Measurements from ENCODE around the gene GSAP. TPM values are rescaled to one million over a fixed set of nuclear protein-coding genes. Genes with fewer than 3 reads are reported as not detected.

The GSAP gene
- total RNA-seq, 6 experiments from 2014 or later, result 14.1 to 34.6 (median 26.5) TPM

DNA sequence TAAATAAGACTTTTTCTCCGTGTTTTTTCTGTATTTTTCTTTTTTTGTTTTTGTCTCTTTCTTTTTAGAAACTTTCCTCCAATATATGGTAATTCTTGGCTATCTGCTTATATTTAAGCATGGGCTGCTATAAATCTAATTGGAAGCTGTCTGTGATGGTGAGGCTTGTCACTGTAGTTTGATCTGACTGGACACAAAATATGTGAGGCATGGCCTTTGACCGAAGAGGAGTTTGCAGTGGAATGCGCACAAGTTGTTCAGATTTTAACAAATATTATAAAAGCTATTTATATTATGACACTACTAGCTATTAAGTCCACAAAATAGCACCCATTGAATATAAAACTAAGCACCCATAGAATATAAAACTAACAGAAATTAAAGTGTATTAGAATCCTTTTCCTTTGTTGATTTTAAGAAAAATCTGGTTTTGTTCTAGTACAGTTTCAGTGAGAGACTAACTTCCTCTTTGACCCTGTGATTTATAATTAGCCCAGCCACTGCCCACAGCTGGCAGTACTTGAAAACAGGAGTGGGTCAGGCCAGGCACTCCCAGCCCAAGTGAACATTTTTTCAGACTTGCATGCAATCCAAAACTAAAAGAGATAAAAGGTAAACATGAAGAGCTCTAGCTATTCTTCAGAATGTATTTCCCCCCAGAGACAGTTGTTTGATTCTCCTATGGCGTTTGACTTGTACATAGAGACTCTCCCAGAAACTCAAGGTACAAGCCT is 146.6 kb downstream of the GSAP start:
- intact Hi-C loops (cut with DNase I), result no loop called here
- TF ChIP-seq POLR2A (IDR thresholded peaks at IDR 0.05) (no peak), CTCF (IDR thresholded peaks at IDR 0.05) (no peak)
- whole genome bisulfite sequencing (ENCODE audit: insufficient coverage, low coverage, low lambda C conversion rate, missing lambda C conversion rate), result 32% methylated on average over 4 of the region's 4 CpGs
- Histone ChIP-seq H3K27ac (peak overlapping the region in 2 of 3 donors; percentile 6 to 46), H3K4me3 (no peak overlapping the region), H3K27me3 (no peaks in the 10 kb centered on the region), H3K9me3 (no peaks in the 10 kb centered on the region), H3K36me3 (no peaks in the 10 kb centered on the region), H3K4me1 (no peaks in the 10 kb centered on the region)
- peak; percentile 68 to 97 (median 94) for ATAC-seq
- DNase-seq, result peak in 1 of 3 donors; percentile 66

DNA sequence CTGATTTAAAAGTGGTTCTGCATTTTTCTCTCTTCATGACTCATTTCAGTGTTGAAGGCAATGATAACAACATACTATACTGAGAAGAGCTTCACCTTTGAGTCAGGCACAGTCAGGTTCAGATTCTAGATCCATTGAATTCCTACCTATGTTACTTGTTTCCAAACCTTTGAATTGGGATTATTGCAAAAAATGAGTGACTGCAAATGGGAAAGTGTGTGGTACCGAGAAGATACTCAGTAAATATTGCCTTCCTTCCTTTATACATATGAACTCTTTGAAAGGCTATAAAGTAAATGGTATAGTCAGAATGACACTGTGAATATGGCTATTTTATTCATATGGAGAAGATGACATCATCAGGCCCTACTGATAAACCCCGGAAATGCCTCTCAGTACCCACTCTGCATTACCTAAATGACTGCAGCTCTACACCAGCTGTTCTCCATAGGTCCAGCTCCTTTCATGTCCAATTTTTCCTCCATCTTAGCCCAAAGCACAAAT is 149.8 kb downstream of the GSAP start:
- Histone ChIP-seq H3K9me3 (no peaks in the 10 kb centered on the region), H3K27me3 (no peaks in the 10 kb centered on the region), H3K4me1 (no peaks in the 10 kb centered on the region), H3K27ac (no peak overlapping the region), H3K4me3 (no peak overlapping the region), H3K36me3 (no peaks in the 10 kb centered on the region)
- ATAC-seq, result no peak
- intact Hi-C loops (cut with DNase I), result no loop called here
- WGBS (ENCODE audit: insufficient coverage, low coverage, low lambda C conversion rate, missing lambda C conversion rate), result 70% methylated on average over 2 of the region's 2 CpGs
- DNase-seq, result no peak
- TF ChIP-seq CTCF (IDR thresholded peaks at IDR 0.05), result no peak
- TF ChIP-seq POLR2A (IDR thresholded peaks at IDR 0.05), result no peak

- Histone ChIP-seq H3K9me3 (no peaks in the 10 kb centered on the region), H3K4me1 (no peaks in the 10 kb centered on the region), H3K4me3 (no peak overlapping the region), H3K36me3 (no peaks in the 10 kb centered on the region), H3K27me3 (no peaks in the 10 kb centered on the region), H3K27ac (no peak overlapping the region)
- no peak for ATAC-seq
- no peak for DNase-seq
- intact Hi-C loops (cut with DNase I), result no loop called here
- 83% methylated on average over 4 of the region's 4 CpGs for WGBS (ENCODE audit: insufficient coverage, low coverage, low lambda C conversion rate, missing lambda C conversion rate)
- TF ChIP-seq CTCF (IDR thresholded peaks at IDR 0.05) (no peak), POLR2A (IDR thresholded peaks at IDR 0.05) (no peak)
Observed at GRCh38 chr7:77265666-77266065, 150.5 kb downstream of the GSAP start.

DNA sequence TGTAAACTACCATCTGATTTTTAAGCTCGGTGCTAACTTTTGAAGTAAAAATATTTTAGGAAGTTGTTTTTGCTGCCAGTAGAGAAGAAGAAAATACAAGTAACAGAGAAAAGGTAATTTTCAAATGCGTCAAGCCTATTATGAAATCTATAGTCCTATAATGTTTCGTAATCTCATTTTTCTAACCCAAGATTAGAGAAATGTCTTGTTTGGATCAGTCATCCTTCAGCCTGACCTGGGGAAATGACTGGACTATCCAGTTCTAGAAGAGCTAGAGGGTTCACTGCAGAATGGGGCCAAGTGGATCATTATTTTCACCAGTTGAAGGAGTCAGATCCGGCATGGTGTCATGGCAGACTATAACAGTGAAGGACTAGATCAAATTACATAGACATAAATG is 153.8 kb downstream of the GSAP start:
- Histone ChIP-seq H3K36me3 (no peaks in the 10 kb centered on the region), H3K9me3 (no peaks in the 10 kb centered on the region), H3K27me3 (no peaks in the 10 kb centered on the region), H3K27ac (no peak overlapping the region), H3K4me1 (no peaks in the 10 kb centered on the region), H3K4me3 (no peak overlapping the region)
- DNase-seq, result no peak
- no peak for ATAC-seq
- TF ChIP-seq CTCF (IDR thresholded peaks at IDR 0.05) (no peak), POLR2A (IDR thresholded peaks at IDR 0.05) (no peak)
- intact Hi-C loops (cut with DNase I), result no loop called here
- 79% methylated on average over 4 of the region's 4 CpGs for WGBS (ENCODE audit: insufficient coverage, low coverage, low lambda C conversion rate, missing lambda C conversion rate)

Other genes with a start within 250 kb of the GSAP start
- gene FGL2, start 216.5 kb downstream of the GSAP start, total RNA-seq, result 10 to 100 TPM in 1 of 6 experiments, 1 to 10 TPM in 5; 3.4 to 19.3 (median 7.5) TPM
- 10 to 100 TPM; 14.8 to 44.0 (median 27.3) TPM for gene PTPN12, start 120.9 kb upstream of the GSAP start, total RNA-seq

Measured in right lobe of liver (tissue), 6 donors.